ENCODE data around the gene CD163. TPM values are rescaled to one million over a fixed set of nuclear protein-coding genes. Genes with fewer than 3 reads are reported as not detected.

CD163 gene
- total and polyA plus RNA-seq, 8 donors = 14.7 to 109 (median 31.3) TPM

DNA sequence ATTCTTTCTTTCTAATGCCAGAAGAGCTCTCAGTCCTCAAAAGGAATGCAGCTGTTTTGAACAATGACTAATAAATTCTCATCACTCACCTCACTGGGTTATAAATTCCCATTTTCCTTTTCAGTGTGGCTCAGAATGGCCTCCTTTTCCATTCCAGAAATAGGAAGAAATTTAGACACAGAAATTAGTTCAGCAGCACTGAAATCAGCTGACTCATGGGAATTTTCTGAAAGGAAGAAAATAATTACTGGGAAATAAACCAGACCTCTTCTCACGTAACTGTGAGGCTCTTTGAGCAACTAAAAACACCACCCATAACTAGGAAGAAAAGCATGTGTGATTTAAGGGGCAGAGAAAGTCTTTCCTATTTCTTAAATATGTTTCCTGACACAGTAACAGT lies 23.8 kb downstream of the CD163 start:
- H3K27ac ChIP-seq = no peak overlapping the region
- no peak for TF ChIP-seq POLR2A (IDR thresholded peaks at IDR 0.05)
- TF ChIP-seq, protein P1, sequence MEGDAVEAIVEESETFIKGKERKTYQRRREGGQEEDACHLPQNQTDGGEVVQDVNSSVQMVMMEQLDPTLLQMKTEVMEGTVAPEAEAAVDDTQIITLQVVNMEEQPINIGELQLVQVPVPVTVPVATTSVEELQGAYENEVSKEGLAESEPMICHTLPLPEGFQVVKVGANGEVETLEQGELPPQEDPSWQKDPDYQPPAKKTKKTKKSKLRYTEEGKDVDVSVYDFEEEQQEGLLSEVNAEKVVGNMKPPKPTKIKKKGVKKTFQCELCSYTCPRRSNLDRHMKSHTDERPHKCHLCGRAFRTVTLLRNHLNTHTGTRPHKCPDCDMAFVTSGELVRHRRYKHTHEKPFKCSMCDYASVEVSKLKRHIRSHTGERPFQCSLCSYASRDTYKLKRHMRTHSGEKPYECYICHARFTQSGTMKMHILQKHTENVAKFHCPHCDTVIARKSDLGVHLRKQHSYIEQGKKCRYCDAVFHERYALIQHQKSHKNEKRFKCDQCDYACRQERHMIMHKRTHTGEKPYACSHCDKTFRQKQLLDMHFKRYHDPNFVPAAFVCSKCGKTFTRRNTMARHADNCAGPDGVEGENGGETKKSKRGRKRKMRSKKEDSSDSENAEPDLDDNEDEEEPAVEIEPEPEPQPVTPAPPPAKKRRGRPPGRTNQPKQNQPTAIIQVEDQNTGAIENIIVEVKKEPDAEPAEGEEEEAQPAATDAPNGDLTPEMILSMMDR (IDR thresholded peaks at IDR 0.05) = no peak
- no peak for TF ChIP-seq POLR2AphosphoS5 (IDR thresholded peaks at IDR 0.05)
- no peak for TF ChIP-seq EP300 (IDR thresholded peaks at IDR 0.05)

DNA sequence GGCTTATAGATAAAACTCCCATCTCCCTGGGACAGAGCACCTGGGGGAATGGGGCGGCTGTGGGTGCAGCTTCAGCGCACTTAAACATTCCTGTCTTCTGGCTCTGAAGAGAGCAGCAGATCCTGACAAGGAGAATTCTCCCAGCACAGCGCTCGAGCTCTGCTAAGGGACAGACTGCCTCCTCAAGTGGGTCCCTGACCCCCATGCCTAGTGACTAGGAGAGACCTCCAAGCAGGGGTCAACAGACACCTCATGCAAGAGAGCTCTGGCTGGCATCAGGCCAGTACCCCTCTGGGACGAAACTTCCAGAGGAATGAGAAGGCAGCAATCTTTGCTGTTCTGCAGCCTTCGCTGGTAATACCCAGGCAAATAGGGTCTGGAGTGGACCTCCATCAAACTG lies 31.5 kb downstream of the CD163 start:
- Histone ChIP-seq H3K4me1 (no peaks in the 10 kb centered on the region), H3K4me3 (no peak overlapping the region), H3K36me3 (no peaks in the 10 kb centered on the region), H3K27me3 (no peaks in the 10 kb centered on the region), H3K9me3 (peaks cover 0 to 12% (median 0%) of the 10 kb centered on the region in 4 donors), H3K27ac (no peak overlapping the region)
- TF ChIP-seq EP300 (IDR thresholded peaks at IDR 0.05) (no peak), POLR2AphosphoS5 (IDR thresholded peaks at IDR 0.05) (no peak), POLR2A (IDR thresholded peaks at IDR 0.05) (no peak)
- TF ChIP-seq, protein P1 (IDR thresholded peaks at IDR 0.05) = no peak
- DNase-seq = no peak
- intact Hi-C loops (cut with DNase I; ENCODE audit: low total_unique reads) = no loop called here
- WGBS, 5 donors = 79 to 90% (median 86%) methylated on average over 2 to 6 of the region's 6 CpGs

More for the DNA sequence above, 23.8 kb downstream of the CD163 start:
- H3K36me3 ChIP-seq = no peaks in the 10 kb centered on the region
- no peaks in the 10 kb centered on the region for H3K4me1 ChIP-seq
- intact Hi-C loops (cut with DNase I; ENCODE audit: low total_unique reads) = no loop called here
- no peaks in the 10 kb centered on the region for H3K27me3 ChIP-seq
- no peak overlapping the region for H3K4me3 ChIP-seq
- WGBS, 5 donors = 21 to 56% (median 51%) methylated on average over 1 of the region's 1 CpG
- peaks cover 0 to 4% (median 0%) of the 10 kb centered on the region in 4 donors for H3K9me3 ChIP-seq
- DNase-seq = peak in 1 of 2 donors; percentile 15

DNA sequence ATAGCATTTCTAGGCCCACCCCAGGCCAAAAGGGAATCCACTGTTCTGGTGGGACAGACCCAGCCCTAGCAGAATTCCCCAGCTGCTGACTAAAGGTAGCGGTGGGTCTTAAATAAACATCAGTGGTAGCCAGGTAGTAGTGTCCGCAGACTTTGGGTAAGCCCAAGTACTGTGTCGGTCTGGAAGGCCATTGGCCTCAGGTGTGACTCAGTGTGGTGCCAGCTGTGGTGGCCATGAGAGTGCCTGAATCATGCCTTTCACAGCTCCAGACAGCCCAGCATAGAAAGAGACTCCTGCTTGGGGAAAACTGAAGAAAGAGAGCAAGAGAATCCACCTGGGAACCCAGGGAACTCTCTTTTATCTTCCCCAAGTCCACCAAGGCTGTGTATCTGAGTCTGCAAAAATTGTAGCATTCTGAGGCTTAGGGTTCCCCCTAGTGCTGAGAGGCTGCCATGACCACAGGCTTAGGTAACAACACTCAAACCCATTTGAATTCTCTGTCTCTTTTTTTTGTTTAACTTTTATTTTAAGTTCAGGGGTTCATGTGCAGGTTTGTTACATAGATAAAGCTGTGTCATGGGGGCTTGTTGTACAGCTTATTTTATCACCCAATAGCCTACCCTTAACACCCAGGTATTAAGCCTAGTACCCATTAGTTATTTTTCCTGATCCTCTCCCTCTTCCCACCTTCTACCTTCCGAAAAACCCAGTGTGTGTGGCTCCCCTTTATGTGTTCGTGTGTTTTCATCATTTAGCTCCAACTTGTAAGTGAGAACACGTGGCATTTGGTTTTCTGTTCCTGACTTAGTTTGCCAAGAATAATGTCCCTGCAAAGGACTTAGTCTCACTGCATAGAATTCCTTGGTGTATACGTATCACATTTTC lies 43.0 kb downstream of the CD163 start:
- Histone ChIP-seq H3K4me3 (no peak overlapping the region), H3K4me1 (no peaks in the 10 kb centered on the region), H3K27ac (no peak overlapping the region), H3K36me3 (no peaks in the 10 kb centered on the region), H3K27me3 (no peaks in the 10 kb centered on the region), H3K9me3 (peaks cover 0 to 2% (median 0%) of the 10 kb centered on the region in 4 donors)
- intact Hi-C loops (cut with DNase I; ENCODE audit: low total_unique reads) = loop anchor here (5.0 kb wide), 1 partner anchor 238 kb away; no protein-coding TSS in a partner anchor
- WGBS, 5 donors = 56 to 68% (median 63%) methylated on average over 7 of the region's 7 CpGs
- DNase-seq = peak; percentile 52 to 61
- TF ChIP-seq, protein P1 (IDR thresholded peaks at IDR 0.05) = peak in 4 of 7 experiments; percentile 34 to 74 (median 44)
- TF ChIP-seq POLR2A (IDR thresholded peaks at IDR 0.05) (no peak), POLR2AphosphoS5 (IDR thresholded peaks at IDR 0.05) (no peak), EP300 (IDR thresholded peaks at IDR 0.05) (no peak)

DNA sequence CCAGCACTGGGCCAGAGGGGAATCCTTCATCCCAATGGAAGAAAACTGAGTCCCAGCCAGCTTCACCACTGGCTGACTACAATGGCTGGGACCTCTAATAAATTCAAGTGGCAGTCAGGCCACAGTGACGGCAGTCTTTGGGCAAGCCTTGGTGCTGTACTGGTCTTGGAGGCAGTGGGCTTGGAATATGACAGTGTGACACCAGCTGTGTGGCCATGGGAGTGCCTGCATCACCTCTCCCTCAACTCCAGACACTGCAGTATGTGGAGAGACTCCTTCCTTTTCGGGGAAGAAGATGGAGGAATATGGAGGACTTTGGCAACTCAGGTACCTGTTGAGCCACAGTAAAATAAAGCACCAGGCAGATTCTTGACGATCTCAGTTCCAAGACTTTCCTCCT lies 43.6 kb downstream of the CD163 start:
- Histone ChIP-seq H3K27me3 (no peaks in the 10 kb centered on the region), H3K4me3 (no peak overlapping the region), H3K4me1 (no peaks in the 10 kb centered on the region), H3K36me3 (no peaks in the 10 kb centered on the region), H3K27ac (no peak overlapping the region), H3K9me3 (no peaks in the 10 kb centered on the region)
- 75 to 93% (median 81%) methylated on average over 3 of the region's 3 CpGs for WGBS, 5 donors
- DNase-seq = no peak
- TF ChIP-seq EP300 (IDR thresholded peaks at IDR 0.05) (no peak), POLR2AphosphoS5 (IDR thresholded peaks at IDR 0.05) (no peak), POLR2A (IDR thresholded peaks at IDR 0.05) (no peak)
- TF ChIP-seq, protein P1 (IDR thresholded peaks at IDR 0.05) = no peak
- intact Hi-C loops (cut with DNase I; ENCODE audit: low total_unique reads) = loop anchor here (5.0 kb wide), 1 partner anchor 238 kb away; no protein-coding TSS in a partner anchor

All from stomach (tissue), 9 donors.